ENCODE data around the gene MYH10.
A peak's percentile ranks its signal among the peaks of the same experiment; 100 is the strongest.

The MYH10 gene

DNA sequence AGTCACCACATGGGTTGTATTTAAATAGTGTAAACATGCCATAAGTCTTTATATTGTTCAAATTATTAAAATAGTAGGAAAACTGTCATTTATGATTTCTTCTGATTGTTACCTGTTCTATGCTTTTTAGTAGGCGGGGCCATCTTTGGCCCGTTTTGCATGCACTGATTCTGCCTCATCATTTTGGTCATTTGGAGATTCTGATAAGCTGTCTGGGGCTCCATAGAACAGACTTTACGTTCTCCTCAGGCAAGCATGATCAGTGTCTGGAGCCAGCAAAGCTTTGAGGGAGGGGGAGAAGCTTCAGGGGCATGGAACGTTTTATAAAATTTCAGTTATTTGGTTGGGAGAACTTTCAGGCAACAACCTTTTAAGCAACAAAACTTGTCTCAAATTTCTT is 186.0 kb downstream of the MYH10 start:
- DNase-seq (ENCODE audit: low read depth): no peak

DNA sequence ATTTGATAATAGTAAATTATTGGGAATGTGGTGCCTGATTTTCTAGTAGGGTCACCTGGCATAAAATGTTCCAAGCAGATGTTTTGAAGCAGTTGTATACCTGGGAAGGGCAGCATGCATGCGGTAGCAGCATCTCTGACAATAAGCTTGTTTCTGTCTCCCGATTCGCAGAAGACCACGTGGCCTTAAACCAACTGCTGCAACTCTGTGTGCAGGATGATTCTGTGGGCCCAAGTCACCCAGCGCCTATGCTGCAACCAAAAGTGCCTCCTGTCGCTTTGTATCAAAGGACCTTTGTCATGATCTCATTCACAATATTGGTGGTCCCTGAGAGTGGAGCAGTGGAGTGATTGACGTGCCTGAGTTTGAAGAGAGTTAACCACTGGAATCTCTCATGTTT is 186.8 kb downstream of the MYH10 start:
- no peak for DNase-seq (ENCODE audit: low read depth)

DNA sequence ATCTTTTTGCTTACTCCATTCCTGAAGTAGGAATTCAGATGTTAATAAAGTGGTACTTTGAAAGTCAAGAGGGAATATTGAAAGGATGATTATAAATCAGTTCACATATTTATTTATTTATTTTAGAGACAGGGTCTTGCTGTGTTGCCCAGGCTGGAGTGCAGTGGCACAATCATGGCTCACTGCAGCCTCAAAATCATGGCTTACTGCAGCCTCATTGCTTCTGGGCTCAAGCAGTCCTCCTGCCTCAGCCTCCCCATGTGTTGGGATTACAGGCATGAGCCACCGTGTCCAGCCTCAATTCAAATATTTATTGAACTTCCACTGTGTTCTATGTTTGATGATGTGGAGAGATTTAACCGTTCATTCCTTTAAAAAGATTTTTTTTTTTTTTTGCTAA is 188.2 kb downstream of the MYH10 start:
- no peak for DNase-seq (ENCODE audit: low read depth)

DNA sequence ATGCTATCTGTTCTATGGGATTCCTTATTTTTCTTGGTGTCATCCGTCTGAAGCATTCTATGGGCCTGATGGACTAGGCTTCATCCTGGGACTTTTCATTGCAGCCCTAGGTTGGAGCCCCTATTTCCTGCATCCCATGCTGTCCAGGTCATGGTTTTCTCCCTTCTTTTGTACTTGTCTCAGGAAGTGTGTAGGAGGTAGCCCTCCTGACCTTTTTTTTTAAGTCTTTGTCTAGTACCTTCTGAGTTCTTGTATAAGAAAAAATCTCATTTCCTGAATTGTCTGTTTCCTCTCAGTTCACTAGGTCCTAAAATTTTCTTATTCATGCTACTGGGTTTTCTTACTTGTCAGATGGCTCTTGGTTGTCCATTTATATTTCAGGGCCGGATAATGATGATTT is 188.8 kb downstream of the MYH10 start:
- no peak for DNase-seq (ENCODE audit: low read depth)

DNA sequence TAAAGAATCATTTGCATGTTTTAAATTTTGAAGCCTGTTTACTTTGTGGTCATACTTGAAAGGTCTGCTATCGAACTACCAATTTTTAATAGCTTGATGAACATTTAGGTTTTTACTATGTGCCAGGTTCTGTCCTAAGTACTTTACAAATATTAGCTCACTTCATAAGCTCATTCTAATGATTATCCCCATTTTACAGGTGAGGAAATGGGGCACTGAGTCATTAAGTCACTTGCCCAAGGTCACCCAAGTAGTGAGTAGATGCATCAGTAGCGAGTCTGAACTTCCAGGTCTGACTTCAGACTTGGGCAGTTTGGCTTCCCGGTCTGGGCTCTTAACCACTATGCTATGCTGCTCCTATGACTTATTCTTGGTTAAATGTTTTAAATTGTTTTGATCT is 190.8 kb downstream of the MYH10 start:
- DNase-seq (ENCODE audit: low read depth): no peak

DNA sequence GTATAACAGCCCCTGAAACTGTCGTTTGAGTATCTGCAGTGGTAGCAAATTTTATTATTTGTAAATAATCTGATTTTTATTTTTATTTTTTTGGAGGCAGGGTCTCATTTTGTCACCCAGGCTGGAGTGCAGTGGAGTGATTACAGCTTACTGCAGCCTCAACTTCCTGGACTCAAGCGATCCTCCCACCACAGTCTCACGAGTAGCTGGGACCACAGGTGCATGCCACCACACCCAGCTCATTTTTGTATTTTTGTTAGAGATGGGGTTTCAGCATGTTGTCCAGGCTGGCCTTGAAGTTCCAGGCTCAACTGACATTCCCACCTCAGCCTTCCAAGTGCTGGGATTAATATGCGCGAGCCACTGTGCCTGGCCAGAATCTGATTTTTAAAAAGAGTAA is 192.1 kb downstream of the MYH10 start:
- no peak for DNase-seq (ENCODE audit: low read depth)

DNA sequence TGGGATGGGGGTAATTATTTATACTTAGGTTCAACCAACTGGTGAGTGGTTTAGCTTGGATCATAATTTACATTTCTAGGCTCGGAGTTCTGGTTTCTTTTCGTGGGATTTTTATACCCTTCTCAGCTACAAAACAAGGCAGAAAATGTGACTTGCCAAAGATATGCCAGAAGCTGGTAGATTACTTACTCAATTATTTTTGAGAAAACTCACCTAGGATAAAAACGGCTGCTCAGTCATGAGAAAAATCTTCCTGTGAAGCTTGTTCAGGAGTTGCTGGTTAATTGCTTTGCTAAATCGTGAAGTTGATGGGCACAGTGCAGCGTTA is 193.7 kb downstream of the MYH10 start:
- peak; percentile 12 for DNase-seq (ENCODE audit: low read depth)

DNA sequence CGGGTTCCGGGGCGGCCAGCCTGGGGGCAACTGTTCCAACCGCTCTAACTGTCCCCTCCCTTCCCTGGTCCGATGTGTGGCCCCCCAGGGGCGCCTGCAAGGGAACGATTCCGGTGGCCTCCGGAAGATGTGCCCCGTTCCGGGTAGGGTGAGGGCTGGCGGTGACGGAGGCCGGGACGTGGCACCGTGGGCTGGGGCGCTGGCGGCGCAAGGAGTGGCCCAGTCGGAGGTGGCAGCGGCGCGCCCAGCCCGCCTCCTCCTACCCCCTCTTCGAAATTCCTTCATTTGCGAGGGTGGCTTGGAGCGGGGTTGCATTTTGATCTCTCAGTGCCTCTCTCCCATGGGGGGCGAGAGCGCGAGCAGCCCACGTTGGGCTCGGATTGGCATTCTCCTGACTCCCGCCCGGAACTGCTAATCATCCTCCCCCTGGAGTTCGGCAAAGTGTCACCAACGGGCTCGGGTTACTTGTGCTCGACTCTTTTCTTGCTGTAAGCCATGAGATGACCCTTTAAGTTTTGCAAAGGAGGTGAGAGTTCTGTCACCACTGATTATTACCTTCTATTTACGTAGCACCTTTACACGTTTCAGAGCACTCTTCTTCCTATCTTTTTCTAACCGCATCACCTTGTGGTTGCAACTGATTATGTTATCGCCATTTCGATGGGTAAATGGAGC is 194.2 kb downstream of the MYH10 start:
- DNase-seq (ENCODE audit: low read depth): peak; percentile 69

DNA sequence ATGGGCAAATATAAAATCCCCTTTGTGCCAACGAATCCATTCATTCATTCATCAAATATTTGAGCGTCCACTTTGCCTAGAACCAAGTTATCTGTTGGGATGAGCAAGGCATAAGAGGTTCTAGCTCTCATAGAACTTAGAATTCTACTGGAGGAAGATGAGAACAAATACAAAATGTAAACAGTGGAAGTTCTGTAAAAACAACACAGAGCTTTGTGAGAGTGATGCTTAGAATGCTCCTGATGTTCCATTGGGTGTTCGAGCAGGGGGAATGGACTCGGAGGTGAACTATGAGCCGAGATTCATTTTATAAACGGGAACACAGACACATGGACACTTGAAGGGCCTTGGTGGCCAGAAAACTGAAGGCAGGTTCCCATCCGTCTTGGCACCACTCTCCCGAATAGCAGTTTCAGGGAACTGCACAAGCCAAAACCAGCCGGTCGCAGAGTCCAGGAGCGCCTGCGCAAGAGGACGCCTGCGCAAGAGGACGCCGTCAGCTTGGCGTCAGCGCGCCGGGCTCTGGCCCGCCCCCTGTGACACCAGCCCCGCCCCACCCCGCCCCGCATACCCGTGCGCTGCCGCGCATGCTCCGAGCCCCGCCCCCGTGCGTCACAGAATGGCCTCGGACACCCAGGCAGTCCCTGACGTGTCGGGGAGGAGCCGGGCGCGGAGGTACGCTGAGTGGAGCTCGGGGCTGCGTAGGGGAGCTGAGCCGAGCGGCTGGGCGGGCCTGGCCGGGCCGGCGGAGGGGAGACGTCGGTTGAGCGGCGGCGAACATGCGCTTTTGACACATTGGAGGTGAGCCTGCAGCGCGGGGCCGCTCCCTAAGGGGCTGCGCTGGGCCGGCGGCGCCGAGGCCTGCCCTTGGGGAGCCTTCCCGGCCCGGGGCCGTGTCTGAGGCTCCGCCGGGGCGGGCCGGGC is 195.0 kb downstream of the MYH10 start, which contains the start of gene NDEL1:
TSS of gene NDEL1 (plus strand) at position 640 of the 924 bp plus-strand sequence. CDS start 8,388 bp downstream, outside the sequence.
- DNase-seq (ENCODE audit: low read depth): peak; percentile 98

DNA sequence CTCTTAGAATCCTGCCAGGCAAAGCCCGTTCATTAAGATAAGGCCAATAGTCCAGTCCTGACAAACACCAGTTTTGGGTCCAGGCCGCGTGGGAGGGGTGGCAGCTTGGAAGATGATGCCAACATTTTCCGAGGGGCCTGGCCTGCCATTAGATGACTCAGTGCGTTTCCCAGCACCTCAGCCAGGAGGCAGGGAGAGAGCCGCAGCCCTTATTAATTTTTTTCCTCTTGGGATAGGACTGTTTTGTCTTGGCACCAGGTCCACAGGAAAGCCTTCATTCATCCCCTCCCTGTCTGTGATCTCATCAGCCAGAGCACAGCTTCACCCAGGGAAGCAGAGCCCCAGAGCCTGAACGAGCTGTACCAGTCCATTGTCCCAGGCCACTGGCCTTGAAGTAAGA is 199.6 kb downstream of the MYH10 start:
- no peak for DNase-seq (ENCODE audit: low read depth)

DNA sequence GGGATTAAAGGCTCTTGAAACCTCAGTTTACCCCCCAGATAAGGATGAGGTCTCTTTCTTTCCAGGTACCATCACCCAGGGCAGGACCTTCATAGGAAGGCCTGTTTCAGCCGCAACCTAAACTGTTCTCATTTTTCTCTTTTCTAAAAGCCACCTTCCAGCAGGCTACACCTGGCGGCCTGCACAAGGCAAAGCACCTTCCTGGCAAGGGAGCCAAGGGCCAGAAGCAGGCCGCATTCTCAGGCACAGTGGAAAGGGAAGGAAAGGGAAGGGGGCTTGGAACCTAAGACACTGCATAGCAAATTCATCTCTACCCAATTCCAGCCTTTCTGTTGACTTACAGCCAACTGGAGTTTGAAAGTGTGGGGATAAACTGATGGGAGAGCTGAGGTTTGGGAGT is 203.7 kb downstream of the MYH10 start:
- no peak for DNase-seq (ENCODE audit: low read depth)

DNA sequence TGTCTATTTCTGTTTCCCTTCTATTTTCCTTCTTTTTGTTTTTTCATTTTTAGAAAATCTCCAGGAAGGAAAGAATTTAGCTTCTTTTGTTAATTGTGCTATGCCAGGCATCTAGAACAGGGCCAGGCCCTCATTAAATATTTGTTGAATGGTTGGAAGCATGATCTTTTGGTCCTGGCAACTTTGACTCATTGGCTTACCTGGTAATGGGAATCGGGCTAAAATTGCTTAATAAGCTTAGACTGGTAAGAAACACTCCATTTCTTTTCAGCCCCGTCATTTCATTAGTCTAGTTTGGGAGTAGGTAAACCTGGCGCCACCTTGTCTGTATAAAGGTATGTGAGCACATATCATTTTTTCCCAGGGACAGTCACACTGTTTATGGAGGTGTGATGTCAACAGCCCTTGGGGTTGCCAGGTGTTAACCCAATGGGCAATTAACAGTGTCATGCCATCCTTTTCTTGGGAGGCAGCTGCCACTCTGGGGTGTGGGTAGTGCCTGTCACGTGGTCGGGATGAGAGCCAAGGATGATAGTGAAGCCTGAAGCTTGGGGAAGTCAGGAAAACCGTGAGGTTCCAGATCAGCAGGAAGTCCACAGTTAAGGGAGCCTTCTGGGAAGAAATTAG is 204.3 kb downstream of the MYH10 start:
- DNase-seq (ENCODE audit: low read depth): no peak

Data from ELR (cell line).